HepG2 (cell line): Measurements from ENCODE around the gene ABHD2. TPM values are rescaled to one million over a fixed set of nuclear protein-coding genes. Genes with fewer than 3 reads are reported as not detected.

Source experiments
- ATF7-NPFF ChIP-seq: sonication (generic); formaldehyde crosslinking; IDR thresholded peaks from 2 replicates; pipeline ENCODE4 v1.8.1; 2023; ENCODE audit warnings: mild to moderate bottlenecking, low read depth, missing genetic modification reagents, moderate library complexity
- DNMT3B ChIP-seq: conservative IDR thresholded peaks from 2 replicates; pipeline ENCODE4 v1.6.1; 2016; ENCODE audit warnings: missing biosample characterization, control low read depth
- KLF13 ChIP-seq: sonication (generic); formaldehyde crosslinking; IDR thresholded peaks from 2 replicates; pipeline ENCODE4 v1.4.0; 2020; ENCODE audit warnings: mild to moderate bottlenecking, missing genetic modification reagents
- MBD4 ChIP-seq: IDR thresholded peaks from 2 replicates; pipeline ENCODE4 v1.6.1; 2012; ENCODE audit warnings: low read length, inconsistent platforms, borderline replicate concordance
- MIER3 ChIP-seq: IDR thresholded peaks from 2 replicates; pipeline ENCODE4 v1.6.1; 2016; ENCODE audit warnings: missing compliant biosample characterization, borderline replicate concordance
- MLLT10 ChIP-seq: sonication (generic); formaldehyde crosslinking; IDR thresholded peaks from 2 replicates; pipeline ENCODE4 v1.4.0; 2020; ENCODE audit warnings: missing genetic modification reagents
- NR1H2 ChIP-seq: sonication (generic); formaldehyde crosslinking; IDR thresholded peaks from 2 replicates; pipeline ENCODE4 v1.8.1; 2022; ENCODE audit warnings: low read depth, missing genetic modification reagents, borderline replicate concordance
- POGK ChIP-seq: sonication (generic); formaldehyde crosslinking; conservative IDR thresholded peaks from 2 replicates; pipeline ENCODE4 v1.8.0; 2022; ENCODE audit warnings: mild to moderate bottlenecking, moderate library complexity, missing genetic modification reagents
- REST ChIP-seq, 2 experiments: IDR thresholded peaks; 2 replicates each; pipeline ENCODE4 v1.6.1; 2011 to 2012; ENCODE audit warnings: low read length in 2 of 2, borderline replicate concordance in 1 of 2, low read depth in 1 of 2, mild to moderate bottlenecking in 1 of 2, moderate library complexity in 1 of 2
- SPEN ChIP-seq: sonication (generic); formaldehyde crosslinking; IDR thresholded peaks from 2 replicates; pipeline ENCODE4 v1.5.1; 2020; ENCODE audit warnings: low read depth, mild to moderate bottlenecking, missing genetic modification reagents
- ZBTB7B ChIP-seq: sonication (generic); formaldehyde crosslinking; IDR thresholded peaks from 2 replicates; pipeline ENCODE4 v1.4.0; 2020; ENCODE audit warnings: missing genetic modification reagents
- ZFP36L1 ChIP-seq: sonication (generic); formaldehyde crosslinking; IDR thresholded peaks from 2 replicates; pipeline ENCODE4 v1.8.0; 2022; ENCODE audit warnings: mild to moderate bottlenecking, missing genetic modification reagents, moderate library complexity
- ZFP37 ChIP-seq: sonication (generic); formaldehyde crosslinking; IDR thresholded peaks from 2 replicates; pipeline ENCODE4 v1.4.0; 2020; ENCODE audit warnings: missing genetic modification reagents, borderline replicate concordance
- ZNF121 ChIP-seq: sonication (generic); formaldehyde crosslinking; IDR thresholded peaks from 2 replicates; pipeline ENCODE4 v1.5.0; 2020; ENCODE audit warnings: mild to moderate bottlenecking, missing genetic modification reagents
- ZNF234 ChIP-seq: sonication (generic); formaldehyde crosslinking; conservative IDR thresholded peaks from 2 replicates; pipeline ENCODE4 v1.5.1; 2020; ENCODE audit warnings: mild to moderate bottlenecking, missing genetic modification reagents
- ZNF331 ChIP-seq: sonication (generic); formaldehyde crosslinking; IDR thresholded peaks from 2 replicates; pipeline ENCODE4 v1.4.0; 2020; ENCODE audit warnings: missing genetic modification reagents
- ZNF350 ChIP-seq: sonication (generic); formaldehyde crosslinking; IDR thresholded peaks from 2 replicates; pipeline ENCODE4 v1.4.0; 2020; ENCODE audit warnings: mild to moderate bottlenecking, low read depth, missing genetic modification reagents, borderline replicate concordance
- ZNF567 ChIP-seq: sonication (generic); formaldehyde crosslinking; IDR thresholded peaks from 2 replicates; pipeline ENCODE4 v1.8.1; 2023; ENCODE audit warnings: mild to moderate bottlenecking, missing genetic modification reagents, borderline replicate concordance
- ZNF605 ChIP-seq: sonication (generic); formaldehyde crosslinking; IDR thresholded peaks from 2 replicates; pipeline ENCODE4 v1.8.0; 2022; ENCODE audit warnings: mild to moderate bottlenecking, missing genetic modification reagents
- ZNF670 ChIP-seq: sonication (generic); formaldehyde crosslinking; IDR thresholded peaks from 2 replicates; pipeline ENCODE4 v1.8.0; 2022; ENCODE audit warnings: mild to moderate bottlenecking, missing genetic modification reagents, borderline replicate concordance
- ZSCAN12 ChIP-seq: sonication (generic); formaldehyde crosslinking; IDR thresholded peaks from 2 replicates; pipeline ENCODE4 v1.9.0; 2021; ENCODE audit warnings: mild to moderate bottlenecking, missing genetic modification reagents
- ZZZ3 ChIP-seq: sonication (generic); formaldehyde crosslinking; IDR thresholded peaks from 2 replicates; pipeline ENCODE4 v1.4.0; 2020; ENCODE audit warnings: missing genetic modification reagents, mild to moderate bottlenecking, borderline replicate concordance
- polyA plus RNA-seq, 8 experiments: library from polyadenylated mRNA; depleted of rRNA in 3 of 8; stranded (reverse) in 7 of 8; unstranded in 1 of 8; fragments of >200 nt; fragmentation: Illumina TruSeq in 4 of 8; extraction: Trizol in 4 of 8; gene quantifications; 2 replicates each; pipeline versions ENCODE4 v1.2.1 to v1.2.3, GENCODE V29; 2011 to 2016; ENCODE audit warnings: low read depth in 4 of 8, missing spikeins in 1 of 8, mixed read lengths in 1 of 8; ENCODE audit not compliant: insufficient read depth in 1 of 8
- total RNA-seq, 5 experiments: library from RNA; depleted of rRNA; stranded (reverse); fragments of >200 nt; fragmentation: Illumina TruSeq; extraction: Trizol; gene quantifications; 2 replicates each; pipeline ENCODE4 v1.2.3, GENCODE V29; 2016; ENCODE audit warnings: low read depth in 1 of 5
- TF ChIP-seq, protein P1 (sequence below): sonication (generic); formaldehyde crosslinking; IDR thresholded peaks from 2 replicates; pipeline ENCODE4 v1.8.1; 2023; ENCODE audit warnings: missing genetic modification reagents, inconsistent platforms, borderline replicate concordance

ABHD2 gene
- total and polyA plus RNA-seq, 2 of the 13 experiments (the other 11 are each of a cell fraction or from before 2014, with no cell fraction given): 14.8 to 22.4 TPM

DNA sequence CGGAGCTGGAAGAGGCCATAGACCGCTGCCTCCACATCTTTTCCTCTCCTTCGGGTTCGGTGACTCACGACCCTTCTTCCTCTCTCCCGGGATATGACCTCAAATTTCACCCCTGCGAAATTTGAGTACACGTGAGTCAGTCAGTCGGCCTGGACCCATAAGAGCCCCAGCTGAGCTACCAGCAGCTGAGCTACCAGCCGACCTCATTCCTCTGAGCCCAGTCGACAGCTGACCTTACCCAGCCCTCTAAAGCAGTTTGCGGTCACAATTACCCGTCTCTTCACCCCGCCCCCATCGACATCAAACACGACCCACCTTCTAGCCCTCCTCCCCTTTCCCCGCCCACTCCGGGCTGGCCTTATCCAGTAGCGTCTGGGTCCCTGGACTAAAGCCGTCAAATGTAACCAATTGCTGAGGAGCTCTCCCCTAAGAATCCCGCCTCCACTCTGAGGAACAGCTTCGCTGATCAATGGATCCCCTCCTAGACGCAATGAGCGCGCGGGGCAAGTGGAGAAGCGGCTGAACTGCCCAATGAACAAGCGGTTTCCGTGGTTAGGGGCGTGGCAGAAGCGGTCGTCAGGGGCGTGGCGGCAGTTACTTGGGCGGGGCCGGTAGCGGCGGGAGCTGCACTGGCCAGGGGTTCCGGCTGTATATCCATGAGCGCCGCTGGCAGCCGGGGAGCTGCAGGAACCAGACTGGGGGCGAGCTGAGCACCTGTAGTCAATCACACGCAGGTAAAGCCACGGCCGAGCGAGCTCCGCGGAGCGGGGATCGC, at the start of gene ABHD2 (continued):
- TF ChIP-seq ZNF567 (CRISPR knock-in tag) (no peak), REST (IDR thresholded peaks at IDR 0.05; ENCODE audit: borderline replicate concordance in 1 of 2, low read depth in 1 of 2, low read length in 2 of 2) (no peak), SPEN (peak; percentile 66; the same call in 1 of the 2 replicates), POGK (no peak), ZNF121 (CRISPR knock-in tag) (no peak), MIER3 (CRISPR knock-in tag) (no peak), NR1H2 (CRISPR knock-in tag) (no peak), MBD4 (no peak), ATF7-NPFF (CRISPR knock-in tag) (no peak), ZNF234 (CRISPR knock-in tag) (no peak), ZFP36L1 (CRISPR knock-in tag) (no peak), ZNF350 (CRISPR knock-in tag) (peak; percentile 13; the same call in 1 of the 2 replicates), ZBTB7B (CRISPR knock-in tag) (peak; percentile 31), MLLT10 (no peak), KLF13 (CRISPR knock-in tag) (no peak), ZSCAN12 (CRISPR knock-in tag) (no peak), ZNF331 (CRISPR knock-in tag) (no peak), ZNF670 (CRISPR knock-in tag) (no peak), DNMT3B (CRISPR knock-in tag) (no peak), ZZZ3 (CRISPR knock-in tag) (no peak), ZFP37 (no peak), ZNF605 (peak; percentile 63)
- TF ChIP-seq, protein P1, sequence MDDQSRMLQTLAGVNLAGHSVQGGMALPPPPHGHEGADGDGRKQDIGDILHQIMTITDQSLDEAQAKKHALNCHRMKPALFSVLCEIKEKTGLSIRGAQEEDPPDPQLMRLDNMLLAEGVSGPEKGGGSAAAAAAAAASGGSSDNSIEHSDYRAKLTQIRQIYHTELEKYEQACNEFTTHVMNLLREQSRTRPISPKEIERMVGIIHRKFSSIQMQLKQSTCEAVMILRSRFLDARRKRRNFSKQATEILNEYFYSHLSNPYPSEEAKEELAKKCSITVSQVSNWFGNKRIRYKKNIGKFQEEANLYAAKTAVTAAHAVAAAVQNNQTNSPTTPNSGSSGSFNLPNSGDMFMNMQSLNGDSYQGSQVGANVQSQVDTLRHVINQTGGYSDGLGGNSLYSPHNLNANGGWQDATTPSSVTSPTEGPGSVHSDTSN: peak; percentile 85; the same call in 1 of the 2 replicates
